Breast epithelium (tissue), 4 donors: ENCODE measurements around the gene ARCN1. TPM values are rescaled to one million over a fixed set of nuclear protein-coding genes. Genes with fewer than 3 reads are reported as not detected.

Experiments
- DNase-seq, 2 donors: peaks; one replicate each; pipeline ENCODE4 v3.0.0-alpha.2; 2019; ENCODE audit warnings: low spot score in 2 of 2
- H3K27ac ChIP-seq, 2 donors: fragments of 200-600 bp; sonication (generic) in 1 of 2; one replicate each; pipeline ENCODE4 v1.5.1; 2016 to 2019; ENCODE audit warnings: mild to moderate bottlenecking in 1 of 2
- H3K27me3 ChIP-seq, 2 donors: fragments of 200-600 bp; sonication (generic) in 1 of 2; one replicate each; pipeline versions ENCODE4 v1.5.1 to v1.6.0; 2017 to 2019; ENCODE audit warnings: control low read depth in 1 of 2, mild to moderate bottlenecking in 1 of 2
- H3K36me3 ChIP-seq: fragments of 200-600 bp; one replicate; pipeline ENCODE4 v1.5.1; 2019
- H3K4me1 ChIP-seq, 2 donors: fragments of 200-600 bp; sonication (generic); one replicate each; pipeline ENCODE4 v1.5.1; 2016 to 2019; ENCODE audit warnings: control low read depth in 1 of 2
- H3K4me3 ChIP-seq, 3 donors: fragments of 200-600 bp; sonication (generic); 1 replicate in 2 of 3; 2 replicates in 1 of 3; pipeline ENCODE4 v1.5.1; 2016 to 2019; ENCODE audit warnings: mild to moderate bottlenecking in 3 of 3, moderate library complexity in 2 of 3
- H3K9me3 ChIP-seq, 2 donors: fragments of 200-600 bp; sonication (generic) in 1 of 2; one replicate each; pipeline ENCODE4 v1.5.1; 2016 to 2019; ENCODE audit warnings: control low read depth in 1 of 2
- CTCF ChIP-seq, 3 donors: fragments of 450-650 bp; IDR thresholded peaks; one replicate each; pipeline ENCODE4 v1.5.1; 2016 to 2017; ENCODE audit warnings: antibody characterized with exemption in 3 of 3, mild to moderate bottlenecking in 3 of 3, moderate library complexity in 3 of 3
- POLR2A ChIP-seq: fragments of 450-650 bp; IDR thresholded peaks from one replicate; pipeline ENCODE4 v1.6.1; 2016; ENCODE audit warnings: antibody characterized with exemption, mild to moderate bottlenecking, moderate library complexity
- POLR2AphosphoS5 ChIP-seq, 3 donors: sonication (generic); formaldehyde crosslinking; IDR thresholded peaks; one replicate each; pipeline ENCODE4 v1.6.1; 2017; ENCODE audit warnings: antibody characterized with exemption in 3 of 3
- intact Hi-C: fragments of 100-400 bp; cut with DNase I; formaldehyde crosslinking; loops from one replicate; pipeline ENCODE4 v1.15.1; 2023; ENCODE audit warnings: low total_unique reads
- total RNA-seq, 3 donors: library from RNA; depleted of rRNA; stranded (reverse); fragments of >200 nt; gene quantifications; one replicate each; pipeline ENCODE4 v1.1.0, GENCODE V29; 2016

ARCN1 gene
- total RNA-seq, 3 donors from 2014 or later: 94.1 to 99.1 (median 98.6) TPM

DNA sequence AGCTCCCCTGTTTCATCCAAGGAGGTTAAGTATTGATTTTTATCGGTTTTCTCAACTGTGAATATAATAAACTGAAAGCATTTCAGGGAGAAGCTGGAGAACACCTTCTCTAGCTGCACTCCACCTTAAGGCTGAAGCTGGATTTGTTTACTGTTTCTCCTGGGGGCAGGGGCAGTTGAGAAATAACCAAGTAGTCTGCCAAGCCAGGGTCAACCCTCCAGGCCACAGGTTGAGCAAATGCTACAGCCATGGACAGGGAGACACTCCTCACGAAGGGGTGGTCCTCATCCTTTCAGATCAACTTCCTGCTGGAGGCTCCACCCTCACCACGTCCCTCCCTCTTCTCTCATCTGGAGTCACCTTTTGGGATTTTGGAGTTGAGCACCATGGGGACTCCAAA, 45.1 kb upstream of the ARCN1 start, which contains the start of gene TTC36:
Gene TTC36, plus strand, starts transcription at position 366 of the 400 bp plus-strand sequence. Its CDS starts 21 bp downstream, at position 387.
- Histone ChIP-seq H3K36me3 (no peaks in the 10 kb centered on the region), H3K27ac (peak within 1 kb of the TSS; percentile 46 to 54), H3K4me3 (no peak within 1 kb of the TSS), H3K27me3 (no peaks in the 10 kb centered on the region), H3K4me1 (peaks cover 7 to 34% of the 10 kb centered on the region in 2 donors), H3K9me3 (no peaks in the 10 kb centered on the region)
- TF ChIP-seq POLR2AphosphoS5 (IDR thresholded peaks at IDR 0.05) (no peak), CTCF (IDR thresholded peaks at IDR 0.05) (no peak), POLR2A (no peak)
- peak in 1 of 2 donors; percentile 56 for DNase-seq
- intact Hi-C loops: no loop called here

DNA sequence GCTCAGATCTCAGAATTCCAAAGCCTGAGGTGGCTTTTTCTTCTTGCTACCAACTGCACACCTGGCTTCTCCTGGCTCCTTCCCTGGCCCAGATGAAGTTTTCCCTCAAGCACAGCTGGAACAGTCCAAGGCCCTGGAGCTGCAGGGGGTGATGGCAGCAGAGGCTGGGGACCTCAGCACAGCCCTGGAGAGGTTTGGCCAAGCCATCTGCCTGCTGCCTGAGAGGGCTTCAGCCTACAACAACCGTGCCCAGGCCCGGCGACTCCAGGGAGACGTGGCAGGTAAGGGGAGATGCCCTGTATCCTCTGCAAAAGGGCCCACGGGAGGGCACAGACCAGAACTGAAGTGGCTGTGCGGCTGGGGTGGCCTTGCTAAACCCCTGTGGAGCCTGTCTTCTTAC, 43.7 kb upstream of the ARCN1 start:
- no peak for DNase-seq
- H3K27me3 ChIP-seq: no peaks in the 10 kb centered on the region
- intact Hi-C loops: no loop called here

DNA sequence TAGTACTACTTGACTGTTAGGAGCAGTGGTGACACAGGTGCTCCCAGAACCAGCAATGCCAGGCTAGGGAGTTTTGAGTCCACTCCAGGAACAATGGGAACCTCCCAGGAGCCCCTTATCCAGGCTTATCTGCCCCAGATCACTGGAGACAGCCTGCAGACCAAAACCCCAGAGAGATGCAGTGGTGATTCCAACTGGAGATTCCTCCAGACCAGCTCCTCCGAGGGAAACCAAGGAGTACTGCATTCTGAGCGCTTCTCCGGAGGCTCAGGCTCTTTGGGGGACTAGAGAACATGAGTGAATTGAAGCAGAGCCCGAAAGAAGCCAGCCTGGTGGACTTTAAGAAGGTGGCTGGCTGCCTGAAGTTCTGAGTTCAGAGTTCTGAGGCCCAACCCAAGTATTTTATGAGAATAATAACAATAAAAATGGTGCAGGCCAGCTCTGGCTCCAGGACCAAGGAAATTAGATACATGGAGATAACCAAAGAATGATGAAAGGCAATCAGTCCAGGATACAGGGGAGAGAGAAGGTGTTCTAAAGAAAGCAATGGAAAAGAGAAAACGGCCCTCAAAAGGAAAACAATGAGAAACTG, 42.5 kb upstream of the ARCN1 start:
- intact Hi-C loops: no loop called here
- Histone ChIP-seq H3K36me3 (no peaks in the 10 kb centered on the region), H3K9me3 (no peaks in the 10 kb centered on the region), H3K4me1 (peaks cover 4 to 13% of the 10 kb centered on the region in 2 donors), H3K4me3 (peak overlapping the region; percentile 63 to 96 (median 70)), H3K27me3 (no peaks in the 10 kb centered on the region), H3K27ac (no peak overlapping the region)
- no peak for DNase-seq
- no peak for TF ChIP-seq POLR2A

More for the DNA sequence above, 43.7 kb upstream of the ARCN1 start:
- Histone ChIP-seq H3K9me3 (no peaks in the 10 kb centered on the region), H3K27ac (no peak overlapping the region), H3K4me1 (peaks cover 4 to 25% of the 10 kb centered on the region in 2 donors), H3K36me3 (no peaks in the 10 kb centered on the region), H3K4me3 (no peak overlapping the region)
- no peak for TF ChIP-seq POLR2AphosphoS5 (IDR thresholded peaks at IDR 0.05)
- no peak for TF ChIP-seq CTCF (IDR thresholded peaks at IDR 0.05)
- TF ChIP-seq POLR2A: no peak

- no peak for TF ChIP-seq POLR2A
- TF ChIP-seq POLR2AphosphoS5 (IDR thresholded peaks at IDR 0.05): no peak
- TF ChIP-seq CTCF (IDR thresholded peaks at IDR 0.05): no peak
- H3K4me1 ChIP-seq: peaks cover 4 to 8% of the 10 kb centered on the region in 2 donors
- intact Hi-C loops: no loop called here
- peak overlapping the region; percentile 54 to 91 for H3K27ac ChIP-seq
- DNase-seq: no peak
- H3K9me3 ChIP-seq: no peaks in the 10 kb centered on the region
- H3K4me3 ChIP-seq: peak overlapping the region; percentile 63 to 96 (median 70)
- no peaks in the 10 kb centered on the region for H3K36me3 ChIP-seq
- H3K27me3 ChIP-seq: no peaks in the 10 kb centered on the region
Measured at GRCh38 chr11:118530180-118530682, 42.0 kb upstream of the ARCN1 start.

GRCh38 chr11:118530683-118531596, 41.3 kb upstream of the ARCN1 start, which contains the start of gene TMEM25:
TMEM25 (plus strand) TSS chr11:118531192; CDS start chr11:118531802, 610 bp downstream.
- Histone ChIP-seq H3K36me3 (no peaks in the 10 kb centered on the region), H3K4me1 (peaks cover 4 to 6% of the 10 kb centered on the region in 2 donors), H3K27ac (peak within 1 kb of the TSS; percentile 54 to 91), H3K4me3 (peak within 1 kb of the TSS; percentile 63 to 96 (median 70)), H3K9me3 (no peaks in the 10 kb centered on the region), H3K27me3 (no peaks in the 10 kb centered on the region)
- intact Hi-C loops: no loop called here
- TF ChIP-seq CTCF (IDR thresholded peaks at IDR 0.05) (no peak), POLR2A (peak; percentile 25), POLR2AphosphoS5 (IDR thresholded peaks at IDR 0.05) (peak in 1 of 3 donors; percentile 29)
- DNase-seq: peak in 1 of 2 donors; percentile 60
